Transverse colon (tissue), 4 donors: ENCODE results near the gene CYP17A1. TPM values are rescaled to one million over a fixed set of nuclear protein-coding genes. Genes with fewer than 3 reads are reported as not detected.
A peak's percentile ranks its signal among the peaks of the same experiment; 100 is the strongest.

Experiments used
- DNase-seq: peaks from one replicate; pipeline ENCODE4 v3.0.0-alpha.2; 2019
- H3K27ac ChIP-seq, 4 donors: fragments of 200-600 bp; sonication (generic); 2 replicates each; pipeline ENCODE4 v1.5.1; 2016 to 2018; ENCODE audit warnings: inconsistent platforms in 4 of 4
- H3K27me3 ChIP-seq: fragments of 200-600 bp; sonication (generic); 2 replicates; pipeline ENCODE4 v1.5.1; 2017; ENCODE audit warnings: inconsistent platforms
- H3K36me3 ChIP-seq, 4 donors: fragments of 200-600 bp; sonication (generic); 2 replicates each; pipeline ENCODE4 v1.5.1; 2017 to 2019; ENCODE audit warnings: inconsistent platforms in 4 of 4
- H3K4me1 ChIP-seq, 4 donors: fragments of 200-600 bp; sonication (generic); 2 replicates each; pipeline ENCODE4 v1.5.1; 2017 to 2020; ENCODE audit warnings: inconsistent platforms in 4 of 4
- H3K4me3 ChIP-seq, 4 donors: fragments of 200-600 bp; sonication (generic); 1 replicate in 1 of 4; 2 replicates in 3 of 4; pipeline versions ENCODE4 v1.5.1 to v1.6.1; 2017 to 2019; ENCODE audit warnings: inconsistent platforms in 4 of 4
- H3K9me3 ChIP-seq, 2 donors: fragments of 200-600 bp; sonication (generic); 2 replicates each; pipeline ENCODE4 v1.5.1; 2017 to 2019; ENCODE audit warnings: inconsistent platforms in 2 of 2
- CTCF ChIP-seq, 5 experiments: fragments of 200-600 bp in 3 of 5; fragments of 450-650 bp in 2 of 5; sonication (generic) in 3 of 5; IDR thresholded peaks; 1 replicate in 2 of 5; 2 replicates in 3 of 5; pipeline ENCODE4 v1.5.1; 2016 to 2017; ENCODE audit warnings: antibody characterized with exemption in 5 of 5, inconsistent platforms in 3 of 5, mild to moderate bottlenecking in 2 of 5, moderate library complexity in 1 of 5
- EP300 ChIP-seq: sonication (generic); formaldehyde crosslinking; IDR thresholded peaks from one replicate; pipeline ENCODE4 v1.6.1; 2017; ENCODE audit warnings: antibody characterized with exemption, low read depth
- POLR2A ChIP-seq: fragments of 450-650 bp; IDR thresholded peaks from one replicate; pipeline ENCODE4 v1.6.1; 2016; ENCODE audit warnings: antibody characterized with exemption, mild to moderate bottlenecking, moderate library complexity
- POLR2AphosphoS5 ChIP-seq, 3 donors: sonication (generic); formaldehyde crosslinking; IDR thresholded peaks; one replicate each; pipeline ENCODE4 v1.6.1; 2016; ENCODE audit warnings: antibody characterized with exemption in 3 of 3
- WGBS, 2 donors: methylation state at CpG; one replicate each; pipeline ENCODE4 v1.1.5; 2018; ENCODE audit warnings: low coverage in 1 of 2; 5-methylcytosine and 5-hydroxymethylcytosine counted together
- in situ Hi-C, 4 donors: fragments of 200-750 bp; cut with MboI; loops; one replicate each; pipeline versions ENCODE4 v1.15.0 to v1.15.1; 2017; ENCODE audit warnings: low sequenced_read_pairs in 3 of 4, low pct_ligation_motif_present in 1 of 4, low pct_unique_long_range_greater_than_20kb in 1 of 4
- intact Hi-C: fragments of 100-400 bp; cut with DNase I; formaldehyde crosslinking; loops from one replicate; pipeline ENCODE4 v1.15.1; 2023; ENCODE audit warnings: low total_unique reads
- total RNA-seq, 4 donors: library from RNA; depleted of rRNA; stranded (reverse); fragments of >200 nt; gene quantifications; one replicate each; pipeline ENCODE4 v1.1.0, GENCODE V29; 2016

CYP17A1 gene
- total RNA-seq, 4 donors from 2014 or later: 13.3 TPM; not detected in 3

DNA sequence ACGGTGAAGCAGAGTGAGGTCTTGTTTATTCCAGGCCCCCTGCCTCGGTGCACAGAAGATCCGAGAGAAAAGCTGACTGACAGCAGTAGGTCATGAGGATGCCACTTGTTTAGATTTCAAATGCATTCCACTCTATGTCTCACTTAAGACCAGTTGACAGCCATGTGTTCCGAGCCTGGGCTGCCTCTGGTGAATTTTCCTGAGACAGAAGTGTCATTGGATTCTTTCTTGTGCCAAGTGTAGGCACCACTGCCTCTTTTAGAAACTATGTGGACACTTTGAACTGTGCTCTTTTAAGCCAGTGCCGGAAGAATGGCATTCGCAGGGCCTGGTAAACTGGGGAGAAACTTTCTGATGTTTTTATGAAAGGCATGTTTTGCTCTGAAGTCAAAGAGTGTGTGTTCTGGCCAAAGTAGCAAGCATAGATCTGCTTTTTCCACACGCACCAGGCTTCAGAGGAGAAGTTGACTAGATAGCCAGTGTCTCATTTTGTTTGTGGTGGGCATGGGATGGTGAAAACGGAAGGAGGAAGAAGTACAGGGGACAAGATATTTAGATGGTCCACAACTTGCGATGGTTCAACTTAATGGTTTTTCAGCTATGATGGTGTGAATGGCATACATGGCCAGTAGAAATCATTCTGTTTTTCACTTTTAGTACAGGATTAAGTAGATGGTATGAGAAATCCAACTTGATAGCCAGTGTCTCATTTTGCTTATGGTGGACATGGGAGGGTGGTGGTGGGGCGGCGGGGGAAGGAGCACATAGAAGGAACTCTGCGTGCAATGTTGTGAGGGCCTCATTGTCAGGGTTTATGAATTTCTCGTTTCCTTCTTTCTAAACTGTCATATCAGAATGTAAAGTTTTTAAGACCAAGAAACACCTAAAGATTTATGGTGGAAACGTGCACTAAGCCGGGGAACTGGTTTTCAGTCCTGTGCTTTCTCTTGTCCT, 41.5 kb downstream of the CYP17A1 start:
- 48 to 65% methylated on average over 12 to 15 of the region's 15 CpGs for WGBS, 2 donors
- H3K9me3 ChIP-seq: no peaks in the 10 kb centered on the region
- TF ChIP-seq CTCF (IDR thresholded peaks at IDR 0.05) (no peak), POLR2AphosphoS5 (IDR thresholded peaks at IDR 0.05) (no peak), POLR2A (no peak), EP300 (no peak)
- no peaks in the 10 kb centered on the region for H3K27me3 ChIP-seq
- H3K27ac ChIP-seq: peak overlapping the region; percentile 71 to 83 (median 76)
- intact Hi-C loops (no loop called here), in situ Hi-C loops (no loop called here)
- no peak overlapping the region for H3K4me3 ChIP-seq
- DNase-seq: no peak
- H3K4me1 ChIP-seq: peaks cover 32 to 74% (median 33%) of the 10 kb centered on the region in 4 donors
- peaks cover 0 to 11% (median 5%) of the 10 kb centered on the region in 4 donors for H3K36me3 ChIP-seq

GRCh38 chr10:102791754-102792395, 45.3 kb downstream of the CYP17A1 start:
- no peak overlapping the region for H3K4me3 ChIP-seq
- H3K27me3 ChIP-seq: no peaks in the 10 kb centered on the region
- WGBS, 2 donors: 83 to 87% methylated on average over 7 to 8 of the region's 8 CpGs
- H3K36me3 ChIP-seq: no peaks in the 10 kb centered on the region
- no peaks in the 10 kb centered on the region for H3K9me3 ChIP-seq
- in situ Hi-C loops (no loop called here), intact Hi-C loops (no loop called here)
- no peak for TF ChIP-seq CTCF (IDR thresholded peaks at IDR 0.05)
- TF ChIP-seq POLR2A: no peak
- no peak for TF ChIP-seq POLR2AphosphoS5 (IDR thresholded peaks at IDR 0.05)
- TF ChIP-seq EP300: no peak
- peak overlapping the region; percentile 1 to 57 (median 28) for H3K27ac ChIP-seq
- no peak for DNase-seq
- H3K4me1 ChIP-seq: peaks cover 15 to 52% (median 19%) of the 10 kb centered on the region in 4 donors

DNA sequence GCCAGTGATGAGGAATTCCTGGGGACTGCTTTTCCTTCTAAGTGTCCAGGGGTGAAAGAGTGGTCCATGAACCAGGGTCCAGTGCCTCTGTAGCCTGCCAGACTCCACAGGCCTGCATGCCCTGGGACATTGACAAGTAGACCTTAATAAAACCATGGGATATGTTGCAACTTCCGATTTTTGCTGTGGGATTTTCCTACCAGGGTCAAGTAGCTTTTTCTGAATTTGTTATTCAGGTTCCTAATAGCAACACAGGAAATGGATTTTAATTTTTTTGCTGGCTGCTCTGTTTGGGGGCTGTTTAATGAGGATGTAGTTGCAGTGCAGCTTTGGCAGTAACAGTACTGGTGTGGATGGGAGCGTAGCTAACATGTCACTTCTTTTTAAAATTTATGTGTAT, 51.4 kb downstream of the CYP17A1 start:
- no peaks in the 10 kb centered on the region for H3K27me3 ChIP-seq
- no peaks in the 10 kb centered on the region for H3K36me3 ChIP-seq
- intact Hi-C loops (no loop called here), in situ Hi-C loops (no loop called here)
- 57 to 69% methylated on average over 1 to 2 of the region's 2 CpGs for WGBS, 2 donors
- H3K4me3 ChIP-seq: no peak overlapping the region
- H3K9me3 ChIP-seq: no peaks in the 10 kb centered on the region
- no peak for DNase-seq
- TF ChIP-seq CTCF (IDR thresholded peaks at IDR 0.05): no peak
- peak in 1 of 3 donors; percentile 18 for TF ChIP-seq POLR2AphosphoS5 (IDR thresholded peaks at IDR 0.05)
- peak; percentile 17 for TF ChIP-seq POLR2A
- TF ChIP-seq EP300: no peak
- H3K4me1 ChIP-seq: peaks cover 10 to 54% (median 36%) of the 10 kb centered on the region in 4 donors
- H3K27ac ChIP-seq: peak overlapping the region; percentile 42 to 89 (median 74)

DNA sequence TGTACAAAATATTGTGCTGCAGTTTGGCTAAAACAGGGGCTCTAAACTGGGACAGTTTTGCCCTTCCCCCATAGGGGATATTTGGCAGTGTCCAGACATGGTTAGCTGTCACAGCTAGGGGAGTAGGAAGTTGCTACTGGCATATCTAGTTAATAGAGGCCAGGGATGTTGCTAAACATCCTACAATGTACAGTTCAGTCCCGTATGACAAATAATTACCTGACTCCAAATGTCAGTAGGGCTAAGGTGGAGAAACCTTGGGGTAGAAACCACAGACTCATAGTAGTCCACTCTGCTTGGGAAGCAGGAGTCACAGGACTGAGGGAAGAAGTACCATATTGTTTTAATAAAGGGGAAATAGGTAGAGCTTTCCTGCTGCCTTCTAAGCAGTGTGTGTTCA, 53.6 kb downstream of the CYP17A1 start:
- no peak for DNase-seq
- H3K36me3 ChIP-seq: no peaks in the 10 kb centered on the region
- in situ Hi-C loops: no loop called here
- no peak overlapping the region for H3K4me3 ChIP-seq
- no peaks in the 10 kb centered on the region for H3K9me3 ChIP-seq
- H3K4me1 ChIP-seq: peaks cover 13 to 64% (median 39%) of the 10 kb centered on the region in 4 donors
- peak overlapping the region; percentile 80 to 89 (median 84) for H3K27ac ChIP-seq
- H3K27me3 ChIP-seq: no peaks in the 10 kb centered on the region
- no peak for TF ChIP-seq EP300
- TF ChIP-seq CTCF (IDR thresholded peaks at IDR 0.05): no peak
- TF ChIP-seq POLR2AphosphoS5 (IDR thresholded peaks at IDR 0.05): no peak
- TF ChIP-seq POLR2A: no peak
- intact Hi-C loops: no loop called here
- 82% methylated on average over 1 of the region's 1 CpG; no CpG with 5 or more reads in 1 of the 2 donors for WGBS, 2 donors
